DMS79 treated with DMSO at 0.1 percent for 48 hours (cell line): ENCODE measurements around the gene CYP4F11.
"Not testable (repeated sequence)": the region's sequence is repeated elsewhere in the genome, so short reads cannot be mapped to it uniquely, and the experiment has no call there.

Source experiments
- DNase-seq: peaks from one replicate; lab custom pipeline; 2025; lab: John Stamatoyannopoulos, UW

The CYP4F11 gene

DNA sequence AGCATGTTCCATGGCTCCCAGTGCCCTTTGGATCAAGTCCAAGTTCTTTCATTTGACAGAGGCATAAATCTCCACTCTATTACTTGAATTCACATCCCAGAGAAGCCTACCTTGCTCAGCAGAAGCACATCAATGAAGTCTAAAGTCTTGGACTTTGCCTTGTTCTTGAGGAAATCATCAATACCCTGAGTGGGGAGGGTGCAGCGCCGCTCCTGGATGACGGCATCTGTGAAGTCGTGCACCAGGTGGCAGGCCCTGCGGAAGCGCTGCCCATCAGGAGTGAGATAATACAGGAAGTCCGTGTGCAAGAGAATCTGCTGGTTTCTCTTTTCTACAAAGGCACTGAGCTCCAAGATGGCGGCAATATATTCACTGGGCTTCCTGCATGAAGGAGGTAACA lies 10.6 kb downstream of the CYP4F11 start:
- DNase-seq: no peak

DNA sequence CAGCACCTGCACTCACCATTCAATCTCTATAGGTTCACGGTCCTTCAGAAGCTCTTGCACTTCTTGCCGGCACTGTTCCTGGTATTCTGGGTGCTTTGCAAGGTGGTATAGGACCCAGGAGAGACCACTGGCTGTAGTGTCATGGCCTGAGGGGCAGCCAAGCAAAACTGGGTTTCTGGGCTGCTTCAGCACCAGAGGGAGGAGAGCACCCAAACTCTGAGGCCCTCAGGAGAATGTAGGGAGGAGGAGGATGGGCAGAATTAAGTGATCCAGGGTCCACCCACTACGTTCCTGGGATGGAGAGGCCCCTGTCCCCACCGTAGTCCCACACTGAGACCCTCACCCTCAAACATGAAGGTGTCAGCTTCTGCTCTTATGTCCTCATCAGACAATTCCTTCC lies 12.3 kb downstream of the CYP4F11 start:
- DNase-seq: no peak

DNA sequence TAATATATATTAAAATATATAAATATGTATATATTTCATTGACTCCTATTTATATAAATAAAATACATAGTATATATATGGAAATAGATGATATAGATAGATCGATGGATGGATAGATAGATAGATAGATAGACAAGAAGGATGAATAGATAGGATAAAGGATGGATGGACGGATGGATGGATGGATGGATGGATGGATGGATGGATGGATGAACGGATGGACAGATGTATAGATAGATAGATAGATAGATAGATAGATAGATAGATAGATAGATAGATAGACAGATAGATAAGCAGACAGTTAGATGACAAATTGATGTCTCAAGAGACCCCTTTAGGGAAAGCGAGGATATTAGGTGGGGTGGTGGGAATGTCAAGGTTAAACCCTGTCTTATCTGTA lies 15.1 kb downstream of the CYP4F11 start:
- DNase-seq: no peak

DNA sequence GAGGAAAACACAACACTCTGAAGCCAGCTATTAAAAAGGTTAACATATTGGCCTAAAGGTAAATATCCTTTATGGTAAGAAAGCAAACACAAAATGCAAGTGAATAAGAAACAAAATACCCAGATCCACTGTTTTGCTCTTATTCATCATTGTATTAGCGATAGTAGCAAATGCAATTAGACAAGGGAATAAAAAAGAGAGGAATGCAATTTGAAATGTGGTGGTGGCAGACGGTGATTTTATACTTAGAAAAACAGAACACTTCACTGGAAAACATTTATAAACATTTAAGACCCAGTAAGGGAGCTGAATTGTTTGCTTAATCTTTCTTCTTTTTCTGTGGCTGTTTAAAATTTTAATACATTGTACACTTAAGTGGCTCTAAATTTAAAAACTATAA lies 19.2 kb downstream of the CYP4F11 start:
- no peak for DNase-seq

DNA sequence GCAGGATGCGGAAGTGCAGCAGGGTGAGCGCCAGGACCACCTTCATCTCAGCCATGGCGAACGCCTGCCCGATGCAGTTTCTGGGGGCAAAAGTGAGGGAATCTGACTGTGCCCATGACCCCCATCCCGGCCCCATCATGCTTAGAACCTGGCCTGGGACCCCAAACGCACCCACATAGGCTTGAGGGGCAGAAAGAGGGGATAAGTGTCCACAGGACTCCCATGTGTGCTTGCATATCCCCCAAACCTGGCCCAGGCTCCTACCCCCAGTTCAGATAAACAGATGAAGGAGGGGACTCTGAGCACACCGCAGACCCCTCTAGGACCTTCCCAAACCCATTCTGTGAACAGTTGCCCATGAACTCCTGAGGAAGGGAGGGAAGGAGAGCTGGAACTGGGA lies 20.5 kb downstream of the CYP4F11 start:
- DNase-seq: no peak

DNA sequence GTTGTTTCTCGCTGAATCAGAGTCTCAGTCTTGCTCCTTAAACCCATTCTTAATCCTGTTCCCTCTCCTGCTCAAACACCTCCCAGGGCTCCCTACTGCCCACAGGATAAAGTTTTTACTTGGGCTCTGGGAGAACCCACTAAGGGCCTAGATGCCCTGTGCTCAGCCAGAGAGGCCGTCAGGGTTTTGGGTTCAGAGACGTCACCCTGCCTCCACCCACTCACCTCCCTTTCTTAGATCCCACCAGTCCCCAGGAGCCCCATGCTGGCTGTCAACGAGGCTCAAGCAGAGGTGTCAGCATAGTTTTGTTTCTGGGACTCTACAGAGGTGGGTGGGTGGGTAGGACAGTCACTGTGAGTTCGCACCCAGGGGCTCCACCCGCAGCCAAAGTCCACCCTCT lies 20.9 kb downstream of the CYP4F11 start:
- DNase-seq: no peak

DNA sequence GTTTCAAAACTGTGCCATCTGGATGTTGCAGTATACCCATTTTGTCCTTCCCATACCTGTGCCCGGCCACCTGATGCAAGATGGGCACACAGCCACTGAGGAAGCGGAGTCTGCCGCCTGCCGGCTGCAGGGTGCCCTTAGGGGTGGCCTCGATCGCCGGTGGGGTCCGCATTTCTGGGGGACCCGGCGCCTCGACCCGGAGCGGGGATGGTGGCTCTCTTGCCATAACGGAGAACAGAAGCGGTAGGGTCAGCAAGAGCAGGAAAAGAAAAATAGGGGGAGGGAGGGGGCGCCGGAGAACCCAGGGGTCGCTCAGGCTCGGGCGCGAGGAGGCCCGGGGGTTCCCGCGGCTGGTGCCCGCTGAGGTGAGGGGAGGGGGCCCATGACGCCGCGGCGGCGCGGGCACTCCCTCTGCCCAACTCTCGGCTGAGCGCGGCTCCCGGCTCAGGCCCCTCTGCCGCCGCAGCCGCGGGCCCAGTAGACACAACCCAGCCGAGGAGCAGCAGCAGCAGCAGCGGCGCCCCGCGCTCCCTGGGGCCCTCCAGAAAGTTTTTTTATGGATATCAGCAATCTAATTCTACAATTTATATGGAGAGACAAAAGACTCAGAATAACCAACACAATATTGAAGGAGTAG lies 22.6 kb downstream of the CYP4F11 start:
- DNase-seq: no peak

DNA sequence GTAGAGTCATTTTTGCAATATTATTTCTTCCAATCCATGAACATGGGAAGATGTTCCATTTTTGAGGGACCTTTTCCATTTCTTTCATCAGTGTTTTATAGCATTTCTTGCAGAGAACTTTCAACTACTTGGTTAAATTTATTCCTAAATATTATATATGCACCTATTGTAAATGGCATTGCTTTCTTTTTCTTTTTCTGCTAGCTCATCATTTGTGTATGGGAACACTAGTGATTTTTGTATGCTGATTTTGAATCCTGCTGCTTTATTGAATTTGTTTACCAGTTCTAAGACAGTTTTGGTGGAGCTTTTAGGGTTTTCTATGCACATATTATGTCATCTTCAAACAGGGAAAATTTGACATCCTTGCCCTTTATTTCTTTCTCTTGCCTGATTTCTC lies 29.3 kb downstream of the CYP4F11 start:
- no peak for DNase-seq

DNA sequence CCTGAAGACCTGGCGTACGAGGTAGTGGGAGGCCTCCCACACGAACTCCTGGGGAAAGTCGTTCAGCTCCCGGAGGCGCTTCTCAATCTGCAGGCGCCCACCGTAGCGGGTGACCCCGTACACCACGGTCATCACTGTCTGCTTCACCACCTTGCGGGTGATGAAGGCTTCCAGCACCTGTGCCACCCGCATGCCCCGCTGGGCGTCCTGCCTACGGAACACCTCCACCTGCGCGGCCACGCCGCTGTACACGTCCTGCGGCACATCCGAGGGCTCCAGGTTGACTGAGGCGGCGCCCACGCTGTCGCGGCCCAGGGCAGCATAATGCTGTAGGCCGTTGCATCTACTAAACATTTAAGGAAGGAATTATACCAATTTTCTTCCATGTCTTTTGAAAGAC lies 31.4 kb downstream of the CYP4F11 start:
- not testable (repeated sequence) for DNase-seq

DNA sequence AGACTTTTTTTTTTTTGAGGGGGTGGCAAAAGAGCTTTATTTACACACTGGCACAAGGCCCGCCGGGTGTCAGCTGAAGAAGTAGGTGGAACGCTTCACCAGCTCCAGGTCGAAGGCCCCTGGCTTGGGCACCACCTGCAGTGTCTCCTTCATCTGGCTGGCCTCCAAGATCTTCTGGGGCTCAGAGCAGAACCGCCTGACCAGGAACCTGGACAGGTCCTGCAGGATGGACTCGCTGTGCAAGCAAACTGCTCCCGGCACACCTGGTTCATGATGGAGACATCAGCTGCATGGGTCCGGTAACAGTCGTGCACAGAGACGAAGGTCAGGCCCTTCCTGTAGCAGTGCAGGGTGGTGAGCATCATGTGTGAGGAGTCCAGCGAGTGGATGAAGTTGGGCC lies 32.1 kb downstream of the CYP4F11 start:
- no peak for DNase-seq

DNA sequence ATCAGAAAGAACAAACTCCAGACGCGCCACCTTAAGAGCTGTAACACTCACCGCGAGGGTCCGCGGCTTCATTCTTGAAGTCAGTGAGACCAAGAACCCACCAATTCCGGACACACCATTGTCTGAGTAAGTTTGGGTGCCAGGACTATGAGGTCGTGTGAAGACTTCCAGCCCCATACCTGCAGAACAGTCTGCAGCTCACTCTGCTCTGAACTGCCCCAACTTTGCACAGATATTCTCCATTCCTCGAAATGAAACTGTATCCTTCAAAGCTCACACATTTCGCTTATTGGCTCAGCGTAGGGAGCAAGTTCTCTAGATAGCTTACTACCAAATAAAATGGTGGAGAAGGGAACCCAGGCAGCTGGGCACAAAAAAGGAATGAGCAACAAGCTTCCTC lies 33.8 kb downstream of the CYP4F11 start:
- no peak for DNase-seq

DNA sequence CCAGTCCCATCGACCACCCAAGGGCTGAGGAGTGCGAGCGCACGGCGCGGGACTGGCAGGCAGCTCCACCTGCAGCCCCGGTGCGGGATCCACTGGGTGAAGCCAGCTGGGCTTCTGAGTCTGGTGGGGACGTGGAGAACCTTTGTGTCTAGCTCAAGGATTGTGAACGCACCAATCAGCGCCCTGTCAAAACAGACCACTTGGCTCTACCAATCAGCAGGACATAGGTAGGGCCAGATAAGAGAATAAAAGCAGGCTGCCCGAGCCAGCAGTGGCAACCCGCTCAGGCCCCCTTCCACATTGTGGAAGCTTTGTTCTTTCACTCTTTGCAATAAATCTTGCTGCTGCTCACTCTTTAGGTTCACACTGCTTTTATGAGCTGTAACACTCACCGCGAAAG lies 34.3 kb downstream of the CYP4F11 start:
- DNase-seq: not testable (repeated sequence)

DNA sequence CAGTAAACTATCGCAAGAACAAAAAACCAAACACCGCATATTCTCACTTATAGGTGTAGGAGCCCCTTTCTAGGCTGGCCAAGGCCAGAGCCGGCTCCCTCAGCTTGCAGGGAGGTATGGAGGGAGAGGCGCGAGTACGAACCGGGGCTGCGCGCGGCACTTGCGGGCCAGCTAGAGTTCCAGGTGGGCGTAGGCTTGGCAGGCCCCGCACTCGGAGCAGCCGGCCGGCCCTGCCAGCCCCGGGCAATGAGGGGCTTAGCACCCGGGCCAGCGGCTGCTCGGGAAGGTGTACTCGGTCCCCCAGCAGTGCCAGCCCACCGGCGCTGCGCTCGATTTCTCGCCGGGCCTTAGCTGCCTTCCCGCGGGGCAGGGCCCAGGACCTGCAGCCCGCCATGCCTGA lies 34.8 kb downstream of the CYP4F11 start:
- not testable (repeated sequence) for DNase-seq

DNA sequence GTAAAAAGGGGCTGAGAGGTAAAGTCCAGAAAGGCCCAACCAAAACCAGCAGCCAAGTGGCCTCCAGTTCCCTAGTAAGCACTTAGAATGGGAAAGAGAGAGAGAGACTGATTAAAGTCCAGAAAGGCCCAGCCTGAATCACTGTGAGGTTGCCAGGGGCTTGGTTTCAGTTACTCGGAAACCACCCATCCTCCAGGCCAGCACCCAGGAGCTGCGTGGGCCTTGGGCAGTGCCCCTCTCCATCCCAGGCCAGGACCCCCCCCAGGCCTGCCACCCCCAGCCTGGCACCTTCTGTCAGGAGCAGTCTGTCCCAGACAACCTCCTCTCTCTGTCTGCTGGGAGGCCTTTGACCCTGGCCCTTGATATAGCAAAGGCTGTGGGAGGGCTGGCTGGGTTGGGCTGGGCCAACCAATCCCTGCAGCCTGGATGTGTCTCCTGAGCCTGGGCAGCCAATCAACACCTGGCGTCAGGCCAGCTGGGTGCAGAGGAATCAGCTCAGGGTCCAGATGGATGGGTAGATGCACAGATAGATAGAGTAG lies 36.5 kb downstream of the CYP4F11 start, which contains the start of gene CYP4F2:
Gene CYP4F2 (minus strand): TSS at position 337 of the 539 bp plus-strand sequence. CDS start 463 bp downstream, outside the sequence.
- no peak for DNase-seq

DNA sequence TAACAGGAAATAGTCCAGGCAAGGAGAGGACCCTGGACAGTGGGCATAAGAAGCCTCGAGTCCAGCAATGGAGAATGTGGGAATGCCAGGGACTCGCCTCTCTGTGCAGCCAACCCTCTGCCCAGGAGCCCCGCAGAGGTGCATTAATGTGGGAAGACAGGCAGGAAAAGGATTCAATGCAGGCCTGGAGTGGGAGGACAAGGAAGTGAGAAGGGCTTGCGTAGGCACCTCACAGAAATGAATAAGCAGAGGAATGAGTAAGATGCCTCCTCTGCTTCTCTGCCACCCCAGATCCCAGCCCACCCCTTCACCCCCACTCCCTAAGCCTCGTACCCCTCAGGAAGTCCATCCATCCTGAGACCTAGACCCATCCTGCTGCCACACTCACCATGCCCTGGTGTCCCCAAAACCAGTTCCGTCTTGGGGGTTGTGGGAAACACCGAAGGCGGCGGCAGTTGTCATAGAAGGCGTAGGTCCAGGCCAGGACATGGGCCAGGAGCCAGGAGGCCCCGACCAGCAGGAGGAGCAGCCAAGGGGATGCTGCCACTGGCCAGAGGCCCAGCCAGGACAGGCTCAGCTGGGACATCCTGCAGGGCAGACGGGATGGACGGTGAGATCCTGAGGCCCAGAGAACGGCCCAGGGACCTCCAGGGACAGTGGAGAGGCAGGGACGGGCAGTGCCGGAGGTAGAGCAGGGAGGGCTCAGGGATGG lies 37.1 kb downstream of the CYP4F11 start:
- no peak for DNase-seq

DNA sequence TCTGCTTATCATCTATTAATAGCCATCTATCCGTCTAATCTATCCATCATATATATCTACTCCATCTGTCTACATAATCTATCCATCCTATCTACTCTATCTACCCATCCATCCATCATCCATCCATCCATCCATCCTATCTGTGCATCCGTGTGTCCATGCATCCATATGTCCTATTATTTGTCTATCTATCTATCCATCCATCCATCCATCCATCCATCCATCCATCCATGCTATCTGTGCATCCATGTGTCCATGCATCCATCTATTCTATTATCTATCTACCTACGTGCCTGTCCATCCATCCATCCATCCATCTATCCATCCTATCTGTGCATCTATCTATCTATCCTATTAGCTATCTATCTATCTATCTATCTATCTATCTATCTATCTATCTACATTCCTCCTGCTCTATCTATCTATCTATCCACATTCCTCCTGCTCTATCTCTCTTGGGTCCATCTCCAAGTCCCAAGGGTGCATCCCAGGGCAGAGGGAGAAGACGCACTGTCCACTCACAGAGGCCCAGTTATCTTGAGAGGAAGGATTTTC lies 38.4 kb downstream of the CYP4F11 start:
- no peak for DNase-seq

DNA sequence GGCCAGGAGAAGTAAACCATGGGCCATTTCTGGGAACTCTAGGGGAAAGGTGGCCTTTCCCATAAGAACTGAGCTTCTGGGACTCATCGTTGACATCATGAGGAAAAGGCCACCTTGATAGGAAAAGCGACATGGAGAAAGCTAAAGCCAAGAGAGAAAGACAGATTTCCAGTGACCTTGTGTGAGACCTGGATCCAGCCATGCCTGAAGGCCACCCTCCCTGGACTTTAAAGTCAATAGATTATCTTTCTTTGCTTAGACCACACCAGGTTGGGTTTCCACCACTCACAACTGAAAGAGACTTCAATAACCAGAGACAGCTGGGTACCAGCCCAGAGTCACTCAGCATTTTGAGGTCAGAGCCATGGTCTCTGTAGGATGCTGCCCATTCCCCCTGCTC lies 40.0 kb downstream of the CYP4F11 start:
- DNase-seq: no peak

DNA sequence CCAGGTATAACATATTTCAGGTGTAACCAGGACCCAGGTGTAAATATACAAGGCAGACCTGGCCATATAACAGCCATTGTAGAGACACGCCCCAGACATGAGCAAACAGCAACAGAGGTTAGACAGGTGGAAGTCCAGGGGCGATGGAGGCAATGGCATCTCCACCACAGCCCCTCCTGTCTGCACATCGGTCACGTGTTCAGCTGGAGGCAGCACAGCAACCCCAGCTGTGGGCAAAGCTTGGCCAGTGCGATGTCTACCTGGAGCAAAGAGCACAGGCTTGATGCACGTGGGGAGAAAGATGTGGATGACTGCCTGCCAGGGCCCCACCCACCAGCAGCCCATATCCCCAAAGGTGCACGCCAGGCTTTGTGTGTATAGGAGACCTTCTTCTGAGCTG lies 40.9 kb downstream of the CYP4F11 start:
- DNase-seq: no peak

DNA sequence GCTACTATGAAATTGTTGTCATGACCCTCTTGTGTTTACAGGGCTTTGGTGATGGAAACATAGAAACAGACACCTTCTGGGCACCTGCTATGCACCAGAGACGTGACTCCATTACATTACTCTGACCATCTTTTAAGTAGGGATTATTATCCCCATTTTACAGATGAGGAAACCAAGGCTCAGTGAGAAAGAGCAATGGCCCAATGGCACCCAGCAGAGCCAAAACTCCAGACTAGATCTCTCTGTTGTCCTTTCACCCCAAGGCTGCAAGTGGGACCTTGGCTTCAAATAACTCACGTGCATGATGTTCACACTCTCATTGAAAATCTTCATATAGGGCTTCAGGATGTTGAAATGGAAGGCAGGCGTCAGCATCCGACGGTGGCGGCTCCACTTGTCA lies 42.3 kb downstream of the CYP4F11 start:
- no peak for DNase-seq

DNA sequence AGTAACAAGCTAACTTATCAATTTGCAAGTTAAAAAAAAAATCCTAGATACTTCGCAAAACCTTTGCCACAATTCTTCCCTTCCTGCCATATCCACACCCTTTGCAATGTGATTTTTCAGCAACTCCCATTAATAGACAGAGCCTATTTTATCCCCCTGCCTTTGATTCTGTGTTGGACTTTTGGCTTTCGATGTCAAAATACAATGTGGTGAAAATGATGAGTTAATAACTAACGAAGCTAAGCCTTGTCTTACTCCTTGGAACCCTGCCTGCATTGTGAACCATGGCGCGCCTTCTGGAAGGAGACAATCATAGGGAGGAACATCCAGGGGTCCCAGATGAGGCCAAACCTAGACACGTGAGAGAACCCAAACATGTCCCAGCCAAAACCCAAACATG lies 42.9 kb downstream of the CYP4F11 start:
- DNase-seq: no peak

DNA sequence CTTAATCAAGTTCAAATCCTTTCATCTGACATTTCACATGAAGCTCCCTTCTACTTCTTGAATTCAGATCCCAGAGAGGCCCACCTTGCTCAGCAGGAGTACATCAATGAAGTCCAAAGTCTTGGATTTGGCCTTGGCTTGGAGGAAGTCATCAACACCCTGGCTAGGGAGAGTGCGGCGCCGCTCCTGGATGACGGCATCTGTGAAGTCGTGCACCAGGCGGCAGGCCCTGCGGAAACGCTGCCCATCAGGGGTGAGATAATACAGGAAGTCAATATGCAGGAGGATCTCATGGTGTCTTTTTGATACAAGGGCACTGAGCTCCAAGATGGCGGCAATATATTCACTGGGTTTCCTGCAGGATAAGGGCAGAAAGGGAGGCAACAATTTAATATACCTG lies 45.0 kb downstream of the CYP4F11 start:
- not testable (repeated sequence) for DNase-seq

DNA sequence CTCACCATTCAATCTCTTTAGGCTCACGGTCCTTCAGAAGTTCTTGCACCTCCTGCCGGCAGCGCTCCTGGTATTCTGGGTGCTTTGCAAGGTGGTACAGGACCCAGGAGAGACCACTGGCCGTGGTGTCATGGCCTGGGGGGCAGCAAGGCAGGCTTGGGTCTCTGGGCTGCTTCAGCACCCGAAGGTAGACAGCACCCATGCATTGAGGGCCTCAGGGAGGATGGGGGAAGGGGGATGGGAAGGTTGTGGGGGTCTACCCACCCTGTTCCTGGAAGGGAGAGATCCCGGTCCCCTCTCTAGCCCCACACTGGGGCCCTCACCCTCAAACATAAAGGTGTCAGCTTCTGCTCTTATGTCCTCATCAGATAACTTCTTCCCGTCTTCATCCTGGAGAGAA lies 48.4 kb downstream of the CYP4F11 start:
- DNase-seq: no peak

DNA sequence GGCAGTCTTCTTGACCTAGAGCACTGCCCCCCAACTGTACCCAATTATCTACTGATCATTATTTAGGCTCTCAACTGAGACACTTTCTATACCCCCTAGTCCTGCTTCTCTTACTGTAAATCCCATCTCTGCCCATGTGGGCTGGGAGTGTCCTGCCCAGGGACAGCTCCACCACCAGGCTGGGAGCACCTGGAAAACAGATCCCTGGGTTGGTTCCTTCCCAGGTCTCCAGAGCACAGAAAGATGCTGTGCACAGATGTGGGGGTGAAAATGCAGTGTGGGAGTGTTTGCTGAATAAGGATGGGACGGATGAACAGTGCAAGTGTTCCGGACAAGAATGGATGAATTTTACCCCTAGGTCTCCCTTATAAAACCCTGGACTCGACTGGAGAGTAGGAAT lies 49.2 kb downstream of the CYP4F11 start:
- no peak for DNase-seq
